Measurements from ENCODE around the gene KPTN. TPM values are rescaled to one million over a fixed set of nuclear protein-coding genes. Genes with fewer than 3 reads are reported as not detected.

KPTN gene
- total RNA-seq, 1 experiment from 2014 or later: 22.8 TPM

DNA sequence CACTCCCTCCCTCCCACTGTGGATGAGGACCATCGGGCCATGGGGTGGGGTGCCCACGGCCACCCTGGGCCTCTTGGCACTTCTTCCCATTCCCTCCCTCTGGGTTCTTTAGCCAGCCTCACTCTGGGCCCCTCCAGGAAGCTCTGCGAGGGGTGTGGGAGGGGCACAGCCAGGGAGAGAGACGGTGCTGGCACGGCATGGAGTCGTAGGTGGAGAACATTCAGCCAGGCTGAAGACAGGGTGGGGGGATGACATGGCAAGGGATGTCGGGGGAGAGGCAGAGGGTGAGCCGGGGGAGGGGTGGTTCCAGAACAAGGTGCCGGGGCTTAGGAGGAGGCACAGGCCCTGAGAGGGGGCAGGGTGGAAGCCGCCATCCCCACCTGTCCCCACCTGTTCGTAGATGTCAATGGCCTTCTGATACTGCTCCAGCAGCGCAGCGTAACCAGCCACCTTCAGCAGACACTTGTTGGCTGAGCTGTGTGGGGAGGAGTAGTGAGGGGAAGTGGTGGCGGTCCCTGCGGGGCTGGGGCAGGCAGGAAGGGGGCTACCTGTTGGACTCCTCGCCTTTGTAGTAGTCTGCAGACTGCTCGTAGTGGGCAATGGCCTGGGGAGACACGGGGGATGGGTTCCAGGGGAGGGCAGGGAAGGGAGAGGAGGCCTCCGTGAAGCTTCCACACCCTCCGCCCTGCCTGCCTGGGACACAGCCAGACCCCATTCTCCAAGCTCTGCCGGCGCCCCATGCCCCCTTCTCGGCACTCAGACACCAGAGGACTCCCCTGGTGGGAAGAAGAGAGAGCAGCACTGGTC, 8.8 kb upstream of the KPTN start:
- peaks cover 60% of the 10 kb centered on the region for H3K36me3 Mint-ChIP-seq (ENCODE audit: insufficient read depth, unreplicated experiment)
- no peak overlapping the region for H3K27ac Mint-ChIP-seq (ENCODE audit: unreplicated experiment)
- intact Hi-C loops (cut with micrococcal nuclease; ENCODE audit: unreplicated experiment): no loop called here
- H3K9me3 Mint-ChIP-seq (ENCODE audit: low read depth, unreplicated experiment): no peaks in the 10 kb centered on the region
- no peaks in the 10 kb centered on the region for H3K4me1 Mint-ChIP-seq (ENCODE audit: low read depth, unreplicated experiment)
- no peak for DNase-seq
- H3K4me3 Mint-ChIP-seq (ENCODE audit: low read depth, unreplicated experiment): no peak overlapping the region
- CTCF ChIA-PET: interaction anchor here (0.6 kb wide), 1 partner anchor 163 kb away, joined by 3 read pairs; no protein-coding TSS in a partner anchor
- TF ChIP-seq, protein P1, sequence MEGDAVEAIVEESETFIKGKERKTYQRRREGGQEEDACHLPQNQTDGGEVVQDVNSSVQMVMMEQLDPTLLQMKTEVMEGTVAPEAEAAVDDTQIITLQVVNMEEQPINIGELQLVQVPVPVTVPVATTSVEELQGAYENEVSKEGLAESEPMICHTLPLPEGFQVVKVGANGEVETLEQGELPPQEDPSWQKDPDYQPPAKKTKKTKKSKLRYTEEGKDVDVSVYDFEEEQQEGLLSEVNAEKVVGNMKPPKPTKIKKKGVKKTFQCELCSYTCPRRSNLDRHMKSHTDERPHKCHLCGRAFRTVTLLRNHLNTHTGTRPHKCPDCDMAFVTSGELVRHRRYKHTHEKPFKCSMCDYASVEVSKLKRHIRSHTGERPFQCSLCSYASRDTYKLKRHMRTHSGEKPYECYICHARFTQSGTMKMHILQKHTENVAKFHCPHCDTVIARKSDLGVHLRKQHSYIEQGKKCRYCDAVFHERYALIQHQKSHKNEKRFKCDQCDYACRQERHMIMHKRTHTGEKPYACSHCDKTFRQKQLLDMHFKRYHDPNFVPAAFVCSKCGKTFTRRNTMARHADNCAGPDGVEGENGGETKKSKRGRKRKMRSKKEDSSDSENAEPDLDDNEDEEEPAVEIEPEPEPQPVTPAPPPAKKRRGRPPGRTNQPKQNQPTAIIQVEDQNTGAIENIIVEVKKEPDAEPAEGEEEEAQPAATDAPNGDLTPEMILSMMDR (IDR thresholded peaks at IDR 0.05; ENCODE audit: unreplicated experiment): no peak
- no peaks in the 10 kb centered on the region for H3K27me3 Mint-ChIP-seq (ENCODE audit: unreplicated experiment)
- no TSS peak for BruUV-seq (replicated peaks)

DNA sequence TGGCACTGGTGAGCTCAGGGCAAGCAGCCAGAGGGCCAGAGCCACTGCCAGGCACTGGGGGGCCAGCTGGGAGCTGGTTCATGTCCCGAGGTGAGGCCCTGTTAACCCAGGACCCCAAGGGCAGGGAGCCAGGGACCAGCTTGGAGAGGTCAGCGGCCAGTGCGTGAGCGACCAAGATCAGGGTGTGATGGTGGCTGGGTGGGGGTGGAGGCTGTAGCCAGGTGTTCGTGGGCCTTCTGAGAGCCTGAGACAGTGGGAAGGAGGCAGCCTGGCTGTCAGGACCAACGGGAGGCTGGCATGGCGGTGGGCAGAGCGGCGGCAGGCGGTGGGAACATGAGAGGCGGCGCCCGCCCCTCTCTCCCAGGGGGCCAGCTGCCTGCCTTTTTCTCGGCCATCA, 8.1 kb upstream of the KPTN start:
- no peak for DNase-seq
- Mint-ChIP-seq H3K4me1 (ENCODE audit: low read depth, unreplicated experiment) (no peaks in the 10 kb centered on the region), H3K9me3 (ENCODE audit: low read depth, unreplicated experiment) (no peaks in the 10 kb centered on the region), H3K27ac (ENCODE audit: unreplicated experiment) (no peak overlapping the region), H3K27me3 (ENCODE audit: unreplicated experiment) (no peaks in the 10 kb centered on the region), H3K4me3 (ENCODE audit: low read depth, unreplicated experiment) (no peak overlapping the region), H3K36me3 (ENCODE audit: insufficient read depth, unreplicated experiment) (peaks cover 62% of the 10 kb centered on the region)
- BruUV-seq (replicated peaks): no TSS peak
- CTCF ChIA-PET: interaction anchor here (0.6 kb wide), 1 partner anchor 162 kb away, joined by 3 read pairs; no protein-coding TSS in a partner anchor
- intact Hi-C loops (cut with micrococcal nuclease; ENCODE audit: unreplicated experiment): no loop called here
- TF ChIP-seq, protein P1 (IDR thresholded peaks at IDR 0.05; ENCODE audit: unreplicated experiment): no peak

DNA sequence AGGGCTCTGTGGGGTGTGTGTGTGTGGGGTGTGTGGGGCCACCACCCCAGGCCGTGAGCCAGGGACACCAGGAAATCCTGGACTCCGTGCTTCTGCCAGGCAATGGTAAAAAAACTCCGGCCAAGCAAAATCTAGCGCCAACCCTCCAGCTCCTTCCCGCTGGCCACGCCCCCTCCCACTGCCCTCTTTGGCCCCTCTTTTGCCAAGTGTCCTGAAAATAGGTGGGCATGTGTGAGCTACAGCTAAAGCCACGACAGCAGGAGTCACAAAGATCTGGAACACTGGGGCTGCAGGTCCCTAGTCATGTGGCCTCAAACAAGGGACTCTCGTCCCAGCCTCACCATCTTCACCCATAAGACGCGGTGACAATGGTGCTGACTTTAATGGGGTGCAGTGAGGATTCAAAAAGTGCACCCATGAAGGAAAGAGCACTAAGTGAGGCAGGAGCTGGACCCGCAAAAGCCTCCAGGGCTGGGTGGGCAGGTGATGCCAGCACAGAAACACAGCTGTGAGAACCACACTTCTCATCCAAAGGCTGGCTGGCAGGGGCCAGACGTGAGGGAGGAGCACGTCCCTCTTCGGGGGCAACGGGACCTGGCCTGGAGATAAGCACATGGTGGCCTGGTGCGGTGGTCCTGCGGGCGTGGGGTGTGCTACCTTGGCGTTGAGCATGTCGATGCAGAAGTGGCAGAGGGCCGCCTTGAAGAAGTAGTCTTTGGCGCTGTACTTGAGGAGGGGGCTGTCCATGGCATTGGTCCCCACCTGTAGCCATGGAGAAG, 7.5 kb upstream of the KPTN start:
- Mint-ChIP-seq H3K4me3 (ENCODE audit: low read depth, unreplicated experiment) (no peak overlapping the region), H3K4me1 (ENCODE audit: low read depth, unreplicated experiment) (no peaks in the 10 kb centered on the region), H3K27me3 (ENCODE audit: unreplicated experiment) (no peaks in the 10 kb centered on the region), H3K36me3 (ENCODE audit: insufficient read depth, unreplicated experiment) (peaks cover 60% of the 10 kb centered on the region), H3K9me3 (ENCODE audit: low read depth, unreplicated experiment) (no peaks in the 10 kb centered on the region), H3K27ac (ENCODE audit: unreplicated experiment) (no peak overlapping the region)
- CTCF ChIA-PET: interaction anchor here (0.6 kb wide), 1 partner anchor 162 kb away, joined by 3 read pairs; no protein-coding TSS in a partner anchor
- TF ChIP-seq, protein P1 (IDR thresholded peaks at IDR 0.05; ENCODE audit: unreplicated experiment): no peak
- intact Hi-C loops (cut with micrococcal nuclease; ENCODE audit: unreplicated experiment): no loop called here
- DNase-seq: no peak
- no TSS peak for BruUV-seq (replicated peaks)

DNA sequence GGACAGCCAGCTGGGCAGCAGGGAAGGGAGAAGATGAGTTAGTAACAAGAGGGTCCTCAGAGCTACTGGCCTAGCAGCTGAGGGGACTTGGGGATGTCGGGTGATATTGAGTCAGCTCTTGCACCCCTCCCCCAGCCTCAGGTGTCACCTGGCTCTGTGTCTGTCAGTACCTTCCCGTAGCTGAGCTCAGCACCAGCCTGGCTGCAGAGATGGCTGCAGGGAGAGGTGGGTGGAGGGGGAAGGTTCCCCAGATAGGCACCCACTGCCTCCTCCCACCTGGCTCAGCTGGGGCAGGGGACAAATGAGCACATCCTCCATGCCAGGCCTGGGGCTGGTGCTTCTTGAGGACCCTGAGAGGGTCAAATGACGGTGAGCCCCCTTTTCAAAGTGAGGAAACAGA, 6.8 kb upstream of the KPTN start:
- Mint-ChIP-seq H3K36me3 (ENCODE audit: insufficient read depth, unreplicated experiment) (peaks cover 56% of the 10 kb centered on the region), H3K4me3 (ENCODE audit: low read depth, unreplicated experiment) (no peak overlapping the region), H3K27ac (ENCODE audit: unreplicated experiment) (no peak overlapping the region), H3K9me3 (ENCODE audit: low read depth, unreplicated experiment) (no peaks in the 10 kb centered on the region), H3K4me1 (ENCODE audit: low read depth, unreplicated experiment) (no peaks in the 10 kb centered on the region), H3K27me3 (ENCODE audit: unreplicated experiment) (no peaks in the 10 kb centered on the region)
- no peak for DNase-seq
- TF ChIP-seq, protein P1 (IDR thresholded peaks at IDR 0.05; ENCODE audit: unreplicated experiment): no peak
- BruUV-seq (replicated peaks): no TSS peak
- intact Hi-C loops (cut with micrococcal nuclease; ENCODE audit: unreplicated experiment): no loop called here
- CTCF ChIA-PET: no interaction called here

All from Calu3 (cell line).